Rectal smooth muscle tissue (tissue), 1 donor: Measurements from ENCODE around the gene GTPBP4.
A peak's percentile ranks its signal among the peaks of the same experiment; 100 is the strongest.

Source experiments
- H3K27ac ChIP-seq: one replicate; pipeline ENCODE4 v1.7.0; 2013; ENCODE audit warnings: low read depth, low read length, inconsistent platforms
- H3K27me3 ChIP-seq: one replicate; pipeline ENCODE4 v1.7.0; 2013; ENCODE audit warnings: low read length; ENCODE audit not compliant: control insufficient read depth, insufficient read depth
- H3K36me3 ChIP-seq: one replicate; pipeline ENCODE4 v1.7.0; 2013; ENCODE audit warnings: low read length; ENCODE audit not compliant: control insufficient read depth, insufficient read depth
- H3K4me1 ChIP-seq: one replicate; pipeline ENCODE4 v1.7.0; 2013; ENCODE audit warnings: low read length; ENCODE audit not compliant: control insufficient read depth, insufficient read depth
- H3K4me3 ChIP-seq: one replicate; pipeline ENCODE4 v1.7.0; 2013; ENCODE audit warnings: low read length
- H3K9ac ChIP-seq: one replicate; pipeline ENCODE4 v1.7.0; 2013; ENCODE audit warnings: low read length

Gene GTPBP4

GRCh38 chr10:1044146-1044545 is 55.9 kb downstream of the GTPBP4 start:
- Histone ChIP-seq H3K9ac (no peak overlapping the region), H3K27me3 (no peaks in the 10 kb centered on the region), H3K4me1 (peaks cover 8% of the 10 kb centered on the region), H3K4me3 (no peak overlapping the region), H3K27ac (no peak overlapping the region), H3K36me3 (peaks cover 11% of the 10 kb centered on the region)

DNA sequence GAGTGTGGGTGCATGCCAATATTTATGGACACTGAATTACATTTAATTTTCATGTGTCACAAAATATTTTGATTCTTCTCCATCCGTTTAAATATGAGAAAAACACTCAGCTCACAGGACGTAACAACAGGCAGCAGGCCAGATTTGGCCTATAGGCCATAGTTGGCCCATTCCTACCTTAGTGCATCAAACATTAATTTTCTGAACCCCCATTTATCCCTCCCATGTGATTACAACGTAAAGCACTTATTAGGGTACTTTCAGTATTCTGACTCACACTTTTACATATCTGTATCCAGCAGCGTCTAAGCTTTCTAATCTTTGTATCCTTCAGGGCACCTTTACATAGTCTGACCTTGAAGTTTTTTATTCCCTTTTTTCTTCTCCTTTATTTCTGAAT is 56.7 kb downstream of the GTPBP4 start:
- peaks cover 11% of the 10 kb centered on the region for H3K36me3 ChIP-seq
- H3K9ac ChIP-seq, result no peak overlapping the region
- peaks cover 11% of the 10 kb centered on the region for H3K4me1 ChIP-seq
- H3K4me3 ChIP-seq, result no peak overlapping the region
- no peak overlapping the region for H3K27ac ChIP-seq
- no peaks in the 10 kb centered on the region for H3K27me3 ChIP-seq

- H3K4me3 ChIP-seq, result no peak overlapping the region
- H3K27me3 ChIP-seq, result no peaks in the 10 kb centered on the region
- H3K4me1 ChIP-seq, result peaks cover 11% of the 10 kb centered on the region
- no peak overlapping the region for H3K27ac ChIP-seq
- no peak overlapping the region for H3K9ac ChIP-seq
- H3K36me3 ChIP-seq, result peaks cover 7% of the 10 kb centered on the region
These were observed 57.2 kb downstream of the GTPBP4 start for GRCh38 chr10:1045415-1045814.

- Histone ChIP-seq H3K27me3 (no peaks in the 10 kb centered on the region), H3K9ac (peak overlapping the region; percentile 66), H3K4me3 (peak overlapping the region; percentile 96), H3K36me3 (peaks cover 4% of the 10 kb centered on the region), H3K27ac (peak overlapping the region; percentile 100), H3K4me1 (peaks cover 14% of the 10 kb centered on the region)
These were observed 59.7 kb downstream of the GTPBP4 start for GRCh38 chr10:1047937-1048336.

- H3K36me3 ChIP-seq, result peaks cover 2% of the 10 kb centered on the region
- H3K4me1 ChIP-seq, result peaks cover 14% of the 10 kb centered on the region
- peak overlapping the region; percentile 100 for H3K27ac ChIP-seq
- H3K4me3 ChIP-seq, result peak overlapping the region; percentile 96
- peak overlapping the region; percentile 66 for H3K9ac ChIP-seq
- no peaks in the 10 kb centered on the region for H3K27me3 ChIP-seq
These were observed 60.1 kb downstream of the GTPBP4 start for GRCh38 chr10:1048349-1048731.

GRCh38 chr10:1048732-1049424 is 60.6 kb downstream of the GTPBP4 start, which contains the start of gene IDI1:
Gene IDI1 (minus strand): TSS chr10:1049119. CDS start chr10:1049003, 116 bp downstream.
- Histone ChIP-seq H3K27me3 (no peaks in the 10 kb centered on the region), H3K36me3 (no peaks in the 10 kb centered on the region), H3K4me1 (peaks cover 14% of the 10 kb centered on the region), H3K4me3 (peak within 1 kb of the TSS; percentile 96), H3K9ac (peak within 1 kb of the TSS; percentile 87), H3K27ac (peak within 1 kb of the TSS; percentile 100)

- H3K27ac ChIP-seq, result peak overlapping the region; percentile 100
- no peaks in the 10 kb centered on the region for H3K36me3 ChIP-seq
- peaks cover 16% of the 10 kb centered on the region for H3K4me1 ChIP-seq
- H3K9ac ChIP-seq, result peak overlapping the region; percentile 61
- H3K27me3 ChIP-seq, result no peaks in the 10 kb centered on the region
- peak overlapping the region; percentile 96 for H3K4me3 ChIP-seq
These were observed 61.3 kb downstream of the GTPBP4 start for GRCh38 chr10:1049425-1049958.

DNA sequence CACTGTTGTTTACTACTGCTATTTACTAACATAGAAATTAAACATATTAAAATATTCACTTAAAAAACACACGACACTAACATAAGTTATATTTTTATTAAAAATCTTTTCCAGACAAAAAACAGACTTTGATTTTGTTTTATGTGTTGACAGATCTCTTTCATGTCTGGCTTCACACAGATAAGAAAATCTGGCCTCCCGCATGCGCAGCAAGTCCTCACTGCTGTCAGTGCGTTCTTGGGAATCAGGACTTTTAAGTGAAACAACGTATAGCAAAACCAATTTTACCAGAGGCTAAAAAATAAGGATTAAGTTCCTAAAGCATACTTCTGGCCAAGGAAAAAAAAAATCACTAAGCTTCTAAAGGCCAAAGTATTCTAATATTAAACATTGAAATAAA is 61.9 kb downstream of the GTPBP4 start:
- H3K27me3 ChIP-seq, result no peaks in the 10 kb centered on the region
- peak overlapping the region; percentile 96 for H3K4me3 ChIP-seq
- no peaks in the 10 kb centered on the region for H3K36me3 ChIP-seq
- peak overlapping the region; percentile 100 for H3K27ac ChIP-seq
- no peak overlapping the region for H3K9ac ChIP-seq
- H3K4me1 ChIP-seq, result peaks cover 23% of the 10 kb centered on the region

- H3K4me1 ChIP-seq, result peaks cover 26% of the 10 kb centered on the region
- H3K4me3 ChIP-seq, result peak overlapping the region; percentile 51
- no peak overlapping the region for H3K27ac ChIP-seq
- no peaks in the 10 kb centered on the region for H3K36me3 ChIP-seq
- no peaks in the 10 kb centered on the region for H3K27me3 ChIP-seq
- no peak overlapping the region for H3K9ac ChIP-seq
These were observed 62.3 kb downstream of the GTPBP4 start for GRCh38 chr10:1050554-1050953.

DNA sequence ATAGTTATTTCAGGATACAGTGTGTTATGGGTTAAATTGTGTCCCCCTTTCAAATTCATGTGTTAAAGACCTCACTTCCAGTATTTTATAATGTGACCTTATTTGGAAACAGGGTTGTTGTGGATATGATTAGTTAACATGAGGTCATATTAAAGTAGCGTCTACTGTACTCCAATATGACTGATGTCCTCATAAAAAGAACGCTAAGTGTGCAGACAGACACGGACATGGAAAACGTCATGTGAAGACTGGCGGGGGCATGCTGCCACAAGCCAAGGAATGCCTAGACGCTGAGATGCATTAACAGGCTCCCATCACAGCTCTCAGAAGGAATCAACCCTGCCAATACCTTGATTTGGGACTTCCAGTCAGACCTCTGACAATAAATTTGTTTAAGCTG is 66.5 kb downstream of the GTPBP4 start:
- H3K27ac ChIP-seq, result no peak overlapping the region
- H3K9ac ChIP-seq, result no peak overlapping the region
- peaks cover 5% of the 10 kb centered on the region for H3K36me3 ChIP-seq
- peak overlapping the region; percentile 2 for H3K4me3 ChIP-seq
- H3K4me1 ChIP-seq, result peaks cover 22% of the 10 kb centered on the region
- H3K27me3 ChIP-seq, result no peaks in the 10 kb centered on the region

DNA sequence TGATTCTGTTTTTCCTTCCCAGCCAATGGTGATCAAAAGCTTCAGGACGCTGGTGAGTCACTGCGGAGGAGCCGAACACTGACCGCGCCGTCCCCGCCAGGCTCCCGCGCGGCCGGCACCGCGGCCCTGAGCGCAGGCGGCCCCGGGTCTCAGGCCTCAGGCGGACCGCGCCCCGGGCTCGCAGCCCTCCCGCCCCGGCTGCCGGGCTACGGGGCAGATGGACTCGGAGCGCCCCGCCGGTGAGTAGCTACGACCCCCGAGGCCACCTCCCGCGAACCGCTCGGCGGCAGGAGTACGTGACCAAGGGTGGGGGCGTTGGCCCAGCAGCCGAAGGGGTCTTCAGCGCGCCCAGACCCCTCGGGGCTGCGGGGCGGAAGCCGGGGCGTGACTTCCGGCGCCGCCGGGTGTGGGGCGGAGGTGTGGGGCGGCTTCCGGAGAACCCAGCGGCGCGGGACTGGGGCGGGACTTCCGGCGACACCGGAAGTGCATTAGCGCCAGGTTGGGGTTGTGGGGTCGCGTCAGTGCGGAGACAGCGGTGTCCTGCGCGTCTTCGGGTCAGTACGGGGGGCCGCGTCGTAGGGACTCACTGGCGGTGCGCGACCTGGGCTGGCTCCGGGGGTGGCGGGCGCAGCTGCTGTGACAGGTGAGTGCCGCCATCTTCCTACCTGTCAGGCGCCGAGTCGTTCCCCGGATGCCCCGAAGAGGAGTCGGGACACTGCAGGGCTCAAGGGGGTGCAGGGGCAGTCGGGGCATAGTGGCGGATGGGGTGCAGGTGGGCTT is 68.3 kb downstream of the GTPBP4 start, which contains the start of gene WDR37:
Gene WDR37, plus strand, starts transcription at position 60 of the 780 bp plus-strand sequence. CDS start 15,771 bp downstream, outside the sequence.
- Histone ChIP-seq H3K27me3 (no peaks in the 10 kb centered on the region), H3K9ac (peak within 1 kb of the TSS; percentile 90), H3K4me1 (peaks cover 16% of the 10 kb centered on the region), H3K4me3 (peak within 1 kb of the TSS; percentile 99), H3K27ac (peak within 1 kb of the TSS; percentile 98), H3K36me3 (peaks cover 5% of the 10 kb centered on the region)

- H3K9ac ChIP-seq, result peak overlapping the region; percentile 49
- no peaks in the 10 kb centered on the region for H3K27me3 ChIP-seq
- H3K4me3 ChIP-seq, result peak overlapping the region; percentile 99
- peak overlapping the region; percentile 98 for H3K27ac ChIP-seq
- H3K36me3 ChIP-seq, result peaks cover 5% of the 10 kb centered on the region
- H3K4me1 ChIP-seq, result peaks cover 16% of the 10 kb centered on the region
These were observed 68.9 kb downstream of the GTPBP4 start for GRCh38 chr10:1057106-1057657.
